Activated CD4-positive, alpha-beta T cell treated with anti-CD3 and anti-CD28 coated beads, Interleukin-2, amount 50 U/mL, for 16 hours (primary cell): ENCODE data around the gene SH3PXD2B.
"Not testable (repeated sequence)": the region's sequence is repeated elsewhere in the genome, so short reads cannot be mapped to it uniquely, and the experiment has no call there.

Experiments
- DNase-seq: peaks from one replicate; pipeline ENCODE4 v3.0.0-alpha.2; 2020

The SH3PXD2B gene

GRCh38 chr5:172361566-172362238, 92.6 kb downstream of the SH3PXD2B start:
- peak; percentile 95 for DNase-seq

GRCh38 chr5:172358345-172358744, 96.0 kb downstream of the SH3PXD2B start:
- DNase-seq, result no peak

- DNase-seq, result no peak
These were observed 97.8 kb downstream of the SH3PXD2B start for GRCh38 chr5:172356527-172356926.

GRCh38 chr5:172356047-172356446, 98.3 kb downstream of the SH3PXD2B start:
- DNase-seq, result no peak

GRCh38 chr5:172353846-172354245, 100.5 kb downstream of the SH3PXD2B start:
- no peak for DNase-seq

- DNase-seq, result no peak
These were observed 101.0 kb downstream of the SH3PXD2B start for GRCh38 chr5:172353271-172353812.

- not testable (repeated sequence) for DNase-seq
These were observed 101.8 kb downstream of the SH3PXD2B start for GRCh38 chr5:172352526-172352925.

GRCh38 chr5:172351240-172351778, 103.0 kb downstream of the SH3PXD2B start:
- no peak for DNase-seq

- DNase-seq, result no peak
These were observed 103.8 kb downstream of the SH3PXD2B start for GRCh38 chr5:172350212-172351181.

GRCh38 chr5:172348733-172349132, 105.6 kb downstream of the SH3PXD2B start:
- not testable (repeated sequence) for DNase-seq

GRCh38 chr5:172348084-172348483, 106.2 kb downstream of the SH3PXD2B start:
- no peak for DNase-seq

GRCh38 chr5:172347496-172348052, 106.8 kb downstream of the SH3PXD2B start:
- DNase-seq, result no peak

GRCh38 chr5:172345881-172346280, 108.4 kb downstream of the SH3PXD2B start:
- no peak for DNase-seq

- no peak for DNase-seq
These were observed 109.4 kb downstream of the SH3PXD2B start for GRCh38 chr5:172344855-172345409.

GRCh38 chr5:172343741-172344140, 110.6 kb downstream of the SH3PXD2B start:
- no peak for DNase-seq

- no peak for DNase-seq
These were observed 111.4 kb downstream of the SH3PXD2B start for GRCh38 chr5:172342918-172343317.

- DNase-seq, result no peak
These were observed 114.8 kb downstream of the SH3PXD2B start for GRCh38 chr5:172339264-172340180.

GRCh38 chr5:172336676-172337285, 117.5 kb downstream of the SH3PXD2B start:
- DNase-seq, result no peak

- DNase-seq, result no peak
These were observed 118.1 kb downstream of the SH3PXD2B start for GRCh38 chr5:172336264-172336663.

- no peak for DNase-seq
These were observed 118.6 kb downstream of the SH3PXD2B start for GRCh38 chr5:172335721-172336120.

- no peak for DNase-seq
These were observed 119.7 kb downstream of the SH3PXD2B start for GRCh38 chr5:172334641-172335040.
